Astrocyte (in vitro differentiated cells and primary cell): ENCODE results near the gene DCLRE1C. TPM values are rescaled to one million over a fixed set of nuclear protein-coding genes. Genes with fewer than 3 reads are reported as not detected.

Source experiments
- DNase-seq: peaks from one replicate; pipeline ENCODE4 v3.0.0-alpha.2; 2010; ENCODE audit warnings: low read depth
- FAIRE-seq: peaks from 2 replicates; lab custom pipeline; 2011; peaks lifted over from hg19 to GRCh38; lab: Jason Lieb, UNC
- H2AFZ ChIP-seq: 2 replicates; pipeline ENCODE4 v1.6.0; 2012; ENCODE audit warnings: low read depth, low read length, inconsistent platforms
- H3K27ac ChIP-seq: 2 replicates; pipeline ENCODE4 v1.5.1; 2011; ENCODE audit warnings: low read depth, low read length, inconsistent platforms
- H3K27me3 ChIP-seq: 2 replicates; pipeline ENCODE4 v1.6.0; 2011; ENCODE audit warnings: low read length, inconsistent platforms; ENCODE audit not compliant: insufficient read depth
- H3K36me3 ChIP-seq: 2 replicates; pipeline ENCODE4 v1.5.1; 2011; ENCODE audit warnings: low read length, inconsistent platforms; ENCODE audit not compliant: insufficient read depth
- H3K4me1 ChIP-seq: 2 replicates; pipeline ENCODE4 v1.5.1; 2011; ENCODE audit warnings: low read length, inconsistent platforms; ENCODE audit not compliant: insufficient read depth
- H3K4me2 ChIP-seq: 2 replicates; pipeline ENCODE4 v1.6.0; 2012; ENCODE audit warnings: low read length, inconsistent platforms
- H3K4me3 ChIP-seq: 2 replicates; pipeline ENCODE4 v1.5.1; 2011; ENCODE audit warnings: low read depth, mild to moderate bottlenecking, low read length, inconsistent platforms; ENCODE audit not compliant: insufficient read depth
- H3K79me2 ChIP-seq: 2 replicates; pipeline ENCODE4 v1.6.0; 2012; ENCODE audit warnings: mild to moderate bottlenecking, low read length, inconsistent platforms; ENCODE audit not compliant: insufficient read depth
- H3K9ac ChIP-seq: 2 replicates; pipeline ENCODE4 v1.6.0; 2012; ENCODE audit warnings: mild to moderate bottlenecking, low read length, inconsistent platforms
- H3K9me3 ChIP-seq: 2 replicates; pipeline ENCODE4 v1.5.1; 2012; ENCODE audit warnings: low read depth, mild to moderate bottlenecking, low read length, inconsistent platforms; ENCODE audit not compliant: insufficient read depth
- H4K20me1 ChIP-seq: 2 replicates; pipeline ENCODE4 v1.6.0; 2012; ENCODE audit warnings: low read length, inconsistent platforms; ENCODE audit not compliant: insufficient read depth
- H3K27ac Mint-ChIP-seq: one replicate; pipeline ENCODE4 v1.8.0; 2021; ENCODE audit warnings: mild to moderate bottlenecking, mixed read lengths; ENCODE audit not compliant: unreplicated experiment
- H3K27me3 Mint-ChIP-seq: one replicate; pipeline ENCODE4 v1.8.0; 2021; ENCODE audit warnings: low read depth, mixed read lengths; ENCODE audit not compliant: unreplicated experiment
- H3K36me3 Mint-ChIP-seq: one replicate; pipeline ENCODE4 v1.8.0; 2021; ENCODE audit warnings: low read depth, mixed read lengths; ENCODE audit not compliant: unreplicated experiment
- H3K4me1 Mint-ChIP-seq: one replicate; pipeline ENCODE4 v1.8.0; 2021; ENCODE audit warnings: low read depth, mixed read lengths; ENCODE audit not compliant: unreplicated experiment
- H3K4me3 Mint-ChIP-seq: one replicate; pipeline ENCODE4 v1.8.0; 2021; ENCODE audit warnings: mild to moderate bottlenecking, moderate library complexity, mixed read lengths; ENCODE audit not compliant: unreplicated experiment
- H3K9me3 Mint-ChIP-seq: one replicate; pipeline ENCODE4 v1.8.0; 2021; ENCODE audit warnings: mild to moderate bottlenecking, mixed read lengths; ENCODE audit not compliant: unreplicated experiment
- CTCF ChIP-seq: IDR thresholded peaks from 2 replicates; pipeline ENCODE4 v1.5.1; 2011; ENCODE audit warnings: low read depth, mild to moderate bottlenecking, inconsistent platforms, low read length, moderate library complexity; ENCODE audit not compliant: insufficient read depth
- EZH2 ChIP-seq: IDR thresholded peaks from 2 replicates; pipeline ENCODE4 v1.6.1; 2012; ENCODE audit warnings: mild to moderate bottlenecking, low read length, inconsistent platforms; ENCODE audit not compliant: insufficient read depth
- total RNA-seq: library from RNA; stranded (reverse); gene quantifications from 2 replicates; pipeline ENCODE4 v1.2.1, GENCODE V29; 2021

The DCLRE1C gene
- total RNA-seq, 1 donor from 2014 or later, result 10.1 TPM

- Histone ChIP-seq H3K27me3 (no peaks in the 10 kb centered on the region), H3K9me3 (no peaks in the 10 kb centered on the region), H3K36me3 (peaks cover 21% of the 10 kb centered on the region), H3K79me2 (peaks cover 67% of the 10 kb centered on the region), H3K4me3 (no peak overlapping the region), H4K20me1 (peaks cover 24% of the 10 kb centered on the region), H3K9ac (no peak overlapping the region), H3K4me1 (peaks cover 8% of the 10 kb centered on the region), H3K4me2 (no peak overlapping the region), H3K27ac (no peak overlapping the region), H2AFZ (no peak overlapping the region)
- no peak for DNase-seq
- H3K4me3 Mint-ChIP-seq, result no peak overlapping the region
- peaks cover 11% of the 10 kb centered on the region for H3K36me3 Mint-ChIP-seq
- no peak for FAIRE-seq
- no peaks in the 10 kb centered on the region for H3K9me3 Mint-ChIP-seq
- peaks cover 2% of the 10 kb centered on the region for H3K4me1 Mint-ChIP-seq
- H3K27ac Mint-ChIP-seq, result no peak overlapping the region
- TF ChIP-seq EZH2 (no peak), CTCF (no peak)
- no peaks in the 10 kb centered on the region for H3K27me3 Mint-ChIP-seq
Measured at GRCh38 chr10:14949291-14949690, 4.6 kb downstream of the DCLRE1C start.

- peaks cover 11% of the 10 kb centered on the region for H3K36me3 Mint-ChIP-seq
- no peak overlapping the region for H3K4me3 ChIP-seq
- FAIRE-seq, result no peak
Measured at GRCh38 chr10:14947268-14947667, 6.6 kb downstream of the DCLRE1C start.

More at GRCh38 chr10:14947268-14947667, 6.6 kb downstream of the DCLRE1C start:
- Histone ChIP-seq H3K36me3 (peaks cover 21% of the 10 kb centered on the region), H3K4me2 (no peak overlapping the region), H3K4me1 (no peaks in the 10 kb centered on the region), H3K9me3 (no peaks in the 10 kb centered on the region), H3K79me2 (peaks cover 52% of the 10 kb centered on the region), H3K27me3 (no peaks in the 10 kb centered on the region), H3K27ac (no peak overlapping the region), H2AFZ (no peak overlapping the region), H3K9ac (no peak overlapping the region), H4K20me1 (peaks cover 24% of the 10 kb centered on the region)
- DNase-seq, result no peak
- Mint-ChIP-seq H3K9me3 (no peaks in the 10 kb centered on the region), H3K4me3 (no peak overlapping the region), H3K4me1 (peaks cover 2% of the 10 kb centered on the region), H3K27ac (no peak overlapping the region), H3K27me3 (no peaks in the 10 kb centered on the region)
- TF ChIP-seq CTCF, result no peak
- no peak for TF ChIP-seq EZH2
